Activated T-cell treated with anti-CD3 and anti-CD28 coated beads for 1 hour (primary cell): ENCODE measurements around the gene GP1BB.
"Not testable (repeated sequence)": the region's sequence is repeated elsewhere in the genome, so short reads cannot be mapped to it uniquely, and the experiment has no call there.

Experiments used
- DNase-seq: peaks from one replicate; pipeline ENCODE4 v3.0.0-alpha.2; 2020; ENCODE audit warnings: low read depth

Gene GP1BB

GRCh38 chr22:19693981-19694670, 29.2 kb upstream of the GP1BB start:
- DNase-seq, result no peak

GRCh38 chr22:19694696-19695095, 28.6 kb upstream of the GP1BB start:
- DNase-seq, result no peak

GRCh38 chr22:19696504-19697276, 26.6 kb upstream of the GP1BB start:
- no peak for DNase-seq

GRCh38 chr22:19697871-19698270, 25.5 kb upstream of the GP1BB start:
- not testable (repeated sequence) for DNase-seq

GRCh38 chr22:19700790-19701419, 22.4 kb upstream of the GP1BB start:
- DNase-seq, result no peak

GRCh38 chr22:19701420-19702145, 21.8 kb upstream of the GP1BB start:
- DNase-seq, result no peak

- no peak for DNase-seq
Measured at GRCh38 chr22:19703869-19704268, 19.5 kb upstream of the GP1BB start.

- DNase-seq, result no peak
Measured at GRCh38 chr22:19704355-19705015, 18.9 kb upstream of the GP1BB start.

- DNase-seq, result no peak
Measured at GRCh38 chr22:19705181-19705934, 18.0 kb upstream of the GP1BB start.

GRCh38 chr22:19706661-19707151, 16.6 kb upstream of the GP1BB start:
- DNase-seq, result no peak

- DNase-seq, result no peak
Measured at GRCh38 chr22:19707347-19708290, 15.7 kb upstream of the GP1BB start.

GRCh38 chr22:19708321-19709011, 14.9 kb upstream of the GP1BB start:
- no peak for DNase-seq

GRCh38 chr22:19709063-19709769, 14.1 kb upstream of the GP1BB start:
- no peak for DNase-seq

GRCh38 chr22:19710020-19710768, 13.1 kb upstream of the GP1BB start:
- no peak for DNase-seq

GRCh38 chr22:19710769-19711106, 12.6 kb upstream of the GP1BB start:
- DNase-seq, result no peak

- no peak for DNase-seq
Measured at GRCh38 chr22:19713245-19713644, 10.1 kb upstream of the GP1BB start.

GRCh38 chr22:19713650-19714311, 9.6 kb upstream of the GP1BB start:
- DNase-seq, result no peak
